ENCODE results near the gene CPLX1.
"Not testable (repeated sequence)": the region's sequence is repeated elsewhere in the genome, so short reads cannot be mapped to it uniquely, and the experiment has no call there.

The CPLX1 gene

GRCh38 chr4:786074-786741 is 39.7 kb downstream of the CPLX1 start:
- TF ChIP-seq CTCF (IDR thresholded peaks at IDR 0.05; ENCODE audit: low read depth, low read length), result no peak
- no peak for DNase-seq (ENCODE audit: low read depth in 2 of 2)
- no peak overlapping the region for H3K4me3 ChIP-seq (replicated peaks in 1 of 2; ENCODE audit: low read depth in 2 of 2, low read length in 2 of 2)

DNA sequence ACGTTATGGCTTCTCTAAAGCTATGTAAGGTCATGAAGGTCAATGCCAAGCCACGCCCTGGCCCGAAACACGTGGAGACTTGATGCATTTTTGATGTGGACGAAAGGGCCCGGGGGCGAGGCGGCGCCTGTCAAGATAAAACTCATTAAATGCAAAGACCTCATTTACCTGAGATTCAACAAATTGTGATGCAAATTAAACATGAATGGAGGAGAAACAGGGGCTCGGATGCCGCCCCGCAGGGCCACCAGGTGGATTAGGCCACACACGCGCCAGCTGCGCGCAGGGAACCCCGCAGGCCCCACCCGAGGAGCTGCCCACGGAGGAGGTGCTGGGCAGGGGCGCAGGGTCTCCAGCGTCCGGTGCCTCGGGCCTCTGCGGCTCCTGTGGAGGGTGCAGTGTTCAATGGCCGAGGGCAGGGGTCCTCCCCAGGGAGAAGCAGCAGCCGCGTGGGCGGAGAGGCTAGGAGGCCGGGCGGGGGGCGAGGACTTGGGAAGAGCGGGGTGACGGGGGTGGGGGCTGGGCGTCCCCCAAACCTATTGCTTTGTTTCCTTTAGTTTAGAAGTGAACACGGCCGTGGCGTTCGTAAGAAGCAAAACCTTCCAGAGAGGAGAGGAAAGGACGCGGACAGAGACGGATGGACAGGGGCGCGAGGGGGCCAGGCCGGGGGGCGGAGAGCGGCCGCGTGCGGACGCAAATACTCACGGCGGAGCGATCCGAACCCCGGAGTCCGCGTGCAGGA is 40.4 kb downstream of the CPLX1 start:
- TF ChIP-seq CTCF (IDR thresholded peaks at IDR 0.05; ENCODE audit: low read depth, low read length), result no peak
- DNase-seq (ENCODE audit: low read depth in 2 of 2), result no peak
- H3K4me3 ChIP-seq (replicated peaks in 1 of 2; ENCODE audit: low read depth in 2 of 2, low read length in 2 of 2), result no peak overlapping the region

DNA sequence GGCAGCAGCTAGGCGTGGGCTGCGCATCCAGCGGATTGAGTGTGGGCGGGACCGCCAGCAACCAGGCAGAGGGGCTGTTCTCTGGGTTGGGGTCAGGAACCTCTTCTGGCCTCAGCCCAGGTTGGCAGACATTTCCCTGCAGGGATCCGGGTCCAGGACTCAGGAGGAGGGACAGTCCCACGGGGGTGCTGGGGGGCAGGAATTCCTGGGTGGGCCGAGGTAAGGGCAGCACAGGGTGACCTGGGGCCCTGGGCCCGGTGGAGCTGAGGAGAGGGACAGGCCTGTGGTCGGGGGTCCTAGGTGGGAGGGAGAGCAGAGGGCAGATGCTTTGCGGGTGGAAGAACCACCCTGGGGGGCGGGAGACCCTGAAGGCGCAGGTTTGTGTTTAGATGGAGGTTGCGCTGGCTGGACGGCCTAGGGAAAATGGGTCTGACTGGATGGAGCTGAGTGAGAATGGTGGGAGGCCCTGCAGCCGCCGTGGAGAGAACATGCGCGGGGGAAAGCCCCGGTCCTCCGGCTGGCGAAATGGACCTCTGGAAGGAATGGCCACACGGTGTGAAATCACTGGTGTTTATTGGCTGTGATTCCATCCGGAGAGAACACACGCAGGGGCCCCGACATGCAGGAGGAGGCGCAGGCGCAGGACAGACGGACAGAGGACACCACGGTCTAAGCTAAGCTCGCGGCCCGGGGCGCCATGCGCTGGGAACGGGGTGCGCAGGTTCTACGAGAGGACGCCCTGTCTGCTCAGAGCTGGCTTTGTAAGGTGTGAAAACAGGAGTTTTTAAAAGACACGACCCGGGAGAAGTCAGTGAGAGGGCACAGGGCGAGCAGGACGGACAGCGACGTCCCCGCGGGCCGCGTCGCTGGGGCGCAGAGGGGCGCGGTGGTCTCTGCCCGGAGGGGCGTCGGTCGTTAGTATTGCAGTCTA is 41.3 kb downstream of the CPLX1 start:
- no peak for TF ChIP-seq CTCF (IDR thresholded peaks at IDR 0.05; ENCODE audit: low read depth, low read length)
- H3K4me3 ChIP-seq (replicated peaks in 1 of 2; ENCODE audit: low read depth in 2 of 2, low read length in 2 of 2), result no peak overlapping the region
- DNase-seq (ENCODE audit: low read depth in 2 of 2), result no peak

DNA sequence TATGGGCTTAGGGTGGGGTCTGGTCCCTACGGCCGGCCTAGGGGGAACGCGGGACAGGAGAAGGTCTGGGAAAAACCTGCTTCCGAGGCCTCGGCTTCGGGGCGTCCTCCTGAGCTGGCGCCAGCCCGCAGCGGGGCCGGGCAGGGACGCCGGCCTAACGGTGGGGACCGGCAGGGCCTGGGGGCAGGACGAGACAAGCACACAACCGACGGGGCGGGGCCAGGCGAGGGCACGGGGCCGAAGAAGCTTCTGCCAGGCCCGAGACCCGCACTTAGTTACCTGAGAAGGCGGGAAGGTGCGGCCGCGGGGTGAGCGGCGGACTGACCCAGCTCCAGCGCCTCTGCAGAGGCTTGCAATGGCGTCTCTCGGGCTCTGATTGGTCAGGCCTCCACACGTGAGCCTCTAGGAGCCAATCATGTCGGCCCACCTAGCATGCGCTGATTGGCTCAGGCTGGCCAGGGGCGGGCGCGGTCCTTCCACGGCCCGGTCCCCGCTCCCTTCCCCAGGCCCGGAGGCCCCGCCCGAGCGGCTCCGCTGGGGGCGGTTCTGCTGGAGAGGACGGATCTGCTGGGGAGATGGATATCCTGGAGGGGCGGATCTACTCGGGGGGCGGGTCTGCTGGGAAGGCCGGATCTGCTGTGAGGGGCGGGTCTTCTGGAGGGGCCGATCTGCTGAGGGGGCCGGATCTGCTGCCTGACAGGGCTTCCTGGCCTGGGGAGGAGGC is 44.3 kb downstream of the CPLX1 start:
- H3K4me3 ChIP-seq (replicated peaks in 1 of 2; ENCODE audit: low read depth in 2 of 2, low read length in 2 of 2), result peak overlapping the region; percentile 98 to 99
- TF ChIP-seq CTCF (IDR thresholded peaks at IDR 0.05; ENCODE audit: low read depth, low read length), result no peak
- DNase-seq (ENCODE audit: low read depth in 2 of 2), result peak; percentile 99 to 100

GRCh38 chr4:780716-781492 is 45.0 kb downstream of the CPLX1 start:
- no peak for TF ChIP-seq CTCF (IDR thresholded peaks at IDR 0.05; ENCODE audit: low read depth, low read length)
- no peak for DNase-seq (ENCODE audit: low read depth in 2 of 2)
- H3K4me3 ChIP-seq (replicated peaks in 1 of 2; ENCODE audit: low read depth in 2 of 2, low read length in 2 of 2), result peak overlapping the region; percentile 98 to 99

GRCh38 chr4:780255-780654 is 45.7 kb downstream of the CPLX1 start:
- DNase-seq (ENCODE audit: low read depth in 2 of 2), result not testable (repeated sequence)
- peak overlapping the region; percentile 98 to 99 for H3K4me3 ChIP-seq (replicated peaks in 1 of 2; ENCODE audit: low read depth in 2 of 2, low read length in 2 of 2)
